ENCODE measurements around the gene SULT1C4. TPM values are rescaled to one million over a fixed set of nuclear protein-coding genes. Genes with fewer than 3 reads are reported as not detected.

Gene SULT1C4
- total RNA-seq, 1 donor from 2014 or later, result 16.0 TPM

DNA sequence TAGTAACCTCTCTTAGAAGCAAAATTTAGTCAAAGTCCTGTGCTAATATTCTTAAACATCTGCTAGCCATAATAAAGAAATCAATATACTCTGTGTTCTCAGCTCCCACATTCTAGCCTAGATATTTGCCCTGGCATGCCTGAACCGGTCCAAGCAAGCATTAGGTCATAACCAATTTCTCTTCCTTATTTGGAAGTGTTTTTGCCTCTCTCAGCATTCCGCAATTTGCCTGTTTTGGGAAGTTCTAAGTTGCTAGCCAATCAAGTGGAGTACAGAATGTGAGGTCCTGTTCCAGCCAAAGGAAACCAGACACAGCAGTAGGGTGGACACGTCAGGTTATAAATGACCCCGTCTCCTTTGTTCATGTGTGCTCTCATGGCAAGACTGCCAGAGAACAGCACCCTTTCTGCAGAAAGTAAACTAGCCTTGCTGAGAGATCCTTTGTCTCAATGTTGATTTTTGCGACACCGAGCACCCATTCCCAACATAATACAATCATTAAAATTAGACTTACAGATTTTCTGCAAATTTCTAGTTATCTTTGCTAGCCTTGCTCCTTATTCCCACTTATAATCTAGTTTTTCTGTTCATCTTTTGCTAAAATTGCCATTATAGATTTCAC, 13.0 kb upstream of the SULT1C4 start:
- Mint-ChIP-seq H3K4me1 (no peaks in the 10 kb centered on the region), H3K27ac (no peak overlapping the region)

DNA sequence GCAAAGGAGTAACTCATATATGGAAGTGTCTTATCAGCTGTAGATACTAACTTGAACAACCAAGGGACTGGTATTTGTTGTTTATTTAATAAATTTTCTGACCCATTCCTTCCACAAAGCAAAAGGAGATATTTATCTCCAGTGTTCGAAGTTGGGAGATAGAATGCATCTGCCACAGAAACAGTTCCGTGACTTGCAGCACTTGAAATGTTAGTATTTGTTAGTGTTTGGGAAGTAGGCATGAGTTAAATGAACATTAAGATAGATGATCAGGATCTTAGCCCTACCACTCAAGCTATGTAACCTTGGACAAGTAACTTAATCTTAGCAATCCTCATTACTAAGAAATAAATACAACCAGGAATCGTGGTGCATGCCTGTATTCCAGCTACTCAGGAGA, 12.1 kb upstream of the SULT1C4 start:
- Mint-ChIP-seq H3K4me1 (no peaks in the 10 kb centered on the region), H3K9me3 (peaks cover 8% of the 10 kb centered on the region), H3K27me3 (ENCODE audit: low read depth) (no peaks in the 10 kb centered on the region), H3K27ac (no peak overlapping the region), H3K36me3 (no peaks in the 10 kb centered on the region), H3K4me3 (no peak overlapping the region)
- DNase-seq (ENCODE audit: low spot score in 2 of 2, unreplicated experiment in 2 of 2), result no peak
- TF ChIP-seq, protein P1, sequence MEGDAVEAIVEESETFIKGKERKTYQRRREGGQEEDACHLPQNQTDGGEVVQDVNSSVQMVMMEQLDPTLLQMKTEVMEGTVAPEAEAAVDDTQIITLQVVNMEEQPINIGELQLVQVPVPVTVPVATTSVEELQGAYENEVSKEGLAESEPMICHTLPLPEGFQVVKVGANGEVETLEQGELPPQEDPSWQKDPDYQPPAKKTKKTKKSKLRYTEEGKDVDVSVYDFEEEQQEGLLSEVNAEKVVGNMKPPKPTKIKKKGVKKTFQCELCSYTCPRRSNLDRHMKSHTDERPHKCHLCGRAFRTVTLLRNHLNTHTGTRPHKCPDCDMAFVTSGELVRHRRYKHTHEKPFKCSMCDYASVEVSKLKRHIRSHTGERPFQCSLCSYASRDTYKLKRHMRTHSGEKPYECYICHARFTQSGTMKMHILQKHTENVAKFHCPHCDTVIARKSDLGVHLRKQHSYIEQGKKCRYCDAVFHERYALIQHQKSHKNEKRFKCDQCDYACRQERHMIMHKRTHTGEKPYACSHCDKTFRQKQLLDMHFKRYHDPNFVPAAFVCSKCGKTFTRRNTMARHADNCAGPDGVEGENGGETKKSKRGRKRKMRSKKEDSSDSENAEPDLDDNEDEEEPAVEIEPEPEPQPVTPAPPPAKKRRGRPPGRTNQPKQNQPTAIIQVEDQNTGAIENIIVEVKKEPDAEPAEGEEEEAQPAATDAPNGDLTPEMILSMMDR (IDR thresholded peaks at IDR 0.05; ENCODE audit: unreplicated experiment), result no peak

More for the DNA sequence above, 13.0 kb upstream of the SULT1C4 start:
- H3K4me3 Mint-ChIP-seq, result no peak overlapping the region
- H3K36me3 Mint-ChIP-seq, result no peaks in the 10 kb centered on the region
- no peaks in the 10 kb centered on the region for H3K27me3 Mint-ChIP-seq (ENCODE audit: low read depth)
- TF ChIP-seq, protein P1 (IDR thresholded peaks at IDR 0.05; ENCODE audit: unreplicated experiment), result no peak
- peaks cover 8% of the 10 kb centered on the region for H3K9me3 Mint-ChIP-seq
- no peak for DNase-seq (ENCODE audit: low spot score in 2 of 2, unreplicated experiment in 2 of 2)

DNA sequence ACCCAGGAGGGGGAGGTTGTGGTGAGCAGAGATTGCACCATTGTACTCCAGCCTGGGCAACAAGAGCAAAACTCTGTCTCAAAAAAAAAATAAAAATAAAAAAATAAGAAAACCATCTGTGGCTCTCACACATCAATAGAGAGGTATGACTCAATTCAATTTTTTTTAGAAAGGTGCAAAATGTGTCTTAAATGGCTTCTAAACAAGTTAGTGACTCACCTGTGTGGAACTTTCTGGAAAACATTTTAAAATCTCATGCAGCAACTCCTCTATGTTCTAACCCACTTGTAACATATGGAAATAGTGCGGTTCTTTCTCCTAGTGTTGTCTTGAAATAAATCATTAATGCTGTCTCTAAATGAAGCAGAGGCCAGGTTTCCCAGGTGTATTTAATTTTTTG, 10.7 kb upstream of the SULT1C4 start:
- TF ChIP-seq, protein P1 (IDR thresholded peaks at IDR 0.05; ENCODE audit: unreplicated experiment), result no peak
- H3K27ac Mint-ChIP-seq, result no peak overlapping the region

DNA sequence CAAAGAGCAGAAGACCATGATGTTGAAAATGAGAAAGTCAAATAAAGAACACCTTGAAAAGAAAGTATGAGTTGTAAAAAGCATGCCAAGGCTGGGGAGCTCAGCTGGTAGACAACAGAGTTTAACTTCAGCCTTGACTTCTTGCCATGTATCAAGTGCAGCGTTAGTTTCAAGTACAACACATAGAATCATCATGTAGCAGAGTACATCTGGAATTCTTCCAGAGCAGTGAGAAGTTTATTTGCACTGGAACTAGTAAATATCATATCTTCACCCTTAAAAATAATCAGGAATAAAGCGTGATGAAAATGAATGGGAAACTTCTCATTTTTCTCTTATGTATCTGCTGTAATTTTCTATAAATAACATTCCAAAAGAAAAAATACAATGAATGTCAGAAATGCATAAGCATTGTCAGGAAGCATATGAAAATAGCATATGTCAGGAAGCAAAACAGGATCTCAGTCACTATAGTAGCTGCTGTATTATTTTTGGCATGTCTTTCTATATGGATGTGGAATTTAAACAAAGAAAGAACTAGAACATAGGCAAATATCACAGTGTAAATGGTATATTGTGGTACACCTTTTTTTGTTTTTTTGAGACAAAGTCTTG, 10.1 kb upstream of the SULT1C4 start:
- Mint-ChIP-seq H3K4me3 (no peak overlapping the region), H3K27ac (no peak overlapping the region), H3K9me3 (peaks cover 8% of the 10 kb centered on the region), H3K4me1 (no peaks in the 10 kb centered on the region), H3K36me3 (no peaks in the 10 kb centered on the region), H3K27me3 (ENCODE audit: low read depth) (no peaks in the 10 kb centered on the region)
- TF ChIP-seq, protein P1 (IDR thresholded peaks at IDR 0.05; ENCODE audit: unreplicated experiment), result no peak
- DNase-seq (ENCODE audit: low spot score in 2 of 2, unreplicated experiment in 2 of 2), result no peak

More for the DNA sequence above, 10.7 kb upstream of the SULT1C4 start:
- H3K9me3 Mint-ChIP-seq, result peaks cover 8% of the 10 kb centered on the region
- H3K4me3 Mint-ChIP-seq, result no peak overlapping the region
- no peak for DNase-seq (ENCODE audit: low spot score in 2 of 2, unreplicated experiment in 2 of 2)
- H3K4me1 Mint-ChIP-seq, result no peaks in the 10 kb centered on the region
- no peaks in the 10 kb centered on the region for H3K27me3 Mint-ChIP-seq (ENCODE audit: low read depth)
- H3K36me3 Mint-ChIP-seq, result no peaks in the 10 kb centered on the region

DNA sequence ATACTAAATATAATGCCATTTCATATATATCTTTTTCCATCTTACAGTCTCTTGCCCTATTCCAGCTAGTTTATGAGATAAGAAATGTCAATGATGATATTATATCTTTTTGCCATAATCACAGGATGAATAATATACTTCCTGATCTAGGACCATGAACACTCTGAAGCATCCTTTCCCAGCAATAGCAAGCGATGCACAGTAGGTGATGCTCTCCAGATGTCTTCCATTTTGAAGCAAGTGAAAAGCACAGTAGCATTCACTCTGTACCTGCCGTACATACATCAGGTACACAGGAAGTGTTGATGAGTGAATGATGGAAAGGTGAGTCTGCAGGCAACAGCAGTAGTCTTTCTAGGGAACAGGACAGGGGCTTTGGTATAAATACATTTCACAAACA, 8.6 kb upstream of the SULT1C4 start:
- Mint-ChIP-seq H3K27ac (no peak overlapping the region), H3K9me3 (peaks cover 8% of the 10 kb centered on the region), H3K4me1 (no peaks in the 10 kb centered on the region), H3K4me3 (no peak overlapping the region), H3K27me3 (ENCODE audit: low read depth) (no peaks in the 10 kb centered on the region), H3K36me3 (no peaks in the 10 kb centered on the region)
- no peak for DNase-seq (ENCODE audit: low spot score in 2 of 2, unreplicated experiment in 2 of 2)
- TF ChIP-seq, protein P1 (IDR thresholded peaks at IDR 0.05; ENCODE audit: unreplicated experiment), result no peak
